ENCODE data around the gene STK32C.

The STK32C gene

DNA sequence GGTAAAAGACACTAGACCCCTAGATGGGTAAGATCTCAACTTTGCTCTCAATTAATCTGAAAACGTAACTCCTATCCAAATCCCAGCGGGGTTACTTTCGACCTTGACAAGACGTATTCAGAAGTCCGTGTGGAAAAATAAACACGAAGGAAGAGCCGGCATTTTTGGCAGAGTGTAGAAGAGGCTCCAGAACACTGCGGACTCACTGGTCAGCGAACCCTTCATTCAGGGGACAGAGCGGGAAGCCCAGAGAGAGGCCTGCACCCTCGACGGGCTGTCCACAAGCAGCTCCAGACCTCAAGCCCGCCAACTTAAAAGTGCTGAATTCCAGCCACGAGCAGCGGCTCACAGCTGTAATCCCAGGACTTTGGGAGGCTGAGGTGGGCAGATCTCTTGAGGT is 66.3 kb downstream of the STK32C start:
- H3K27ac ChIP-seq (ENCODE audit: low read depth, low read length): no peak overlapping the region
- no peak overlapping the region for H2AFZ ChIP-seq (ENCODE audit: low read length, unreplicated experiment)
- H3K36me3 ChIP-seq (ENCODE audit: insufficient read depth, low read length): no peaks in the 10 kb centered on the region
- H3K27me3 ChIP-seq (ENCODE audit: insufficient read depth, low read length): no peaks in the 10 kb centered on the region
- no peak overlapping the region for H3K4me3 ChIP-seq (ENCODE audit: low read depth, low read length)
- no peaks in the 10 kb centered on the region for H3K4me1 ChIP-seq (ENCODE audit: control insufficient read depth, insufficient read depth, low read length, unreplicated experiment)
- no peaks in the 10 kb centered on the region for H3K79me2 ChIP-seq (ENCODE audit: control insufficient read depth, insufficient read depth, low read length, unreplicated experiment)

DNA sequence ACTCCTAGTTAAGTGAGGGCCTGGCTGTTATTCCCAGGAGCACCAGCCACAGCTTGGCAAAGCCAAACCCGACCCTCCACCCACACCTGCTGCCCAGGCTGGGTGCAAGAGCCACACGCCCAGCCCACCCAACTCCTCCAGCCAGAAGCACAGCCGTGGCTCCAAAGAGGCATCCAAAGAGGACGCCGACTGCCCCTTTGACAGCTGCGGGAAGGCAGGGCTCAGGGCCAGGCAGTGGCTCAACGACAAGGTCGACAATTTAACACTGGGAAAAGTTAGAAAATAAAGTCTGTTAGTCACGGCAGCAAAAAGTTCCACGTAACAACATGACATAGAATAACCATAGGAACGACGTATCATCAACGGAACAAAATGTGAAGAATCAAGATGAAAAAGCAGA is 66.7 kb downstream of the STK32C start:
- H3K27ac ChIP-seq (ENCODE audit: low read depth, low read length): no peak overlapping the region
- no peaks in the 10 kb centered on the region for H3K36me3 ChIP-seq (ENCODE audit: insufficient read depth, low read length)
- no peak overlapping the region for H2AFZ ChIP-seq (ENCODE audit: low read length, unreplicated experiment)
- no peak overlapping the region for H3K4me3 ChIP-seq (ENCODE audit: low read depth, low read length)
- H3K79me2 ChIP-seq (ENCODE audit: control insufficient read depth, insufficient read depth, low read length, unreplicated experiment): no peaks in the 10 kb centered on the region
- no peaks in the 10 kb centered on the region for H3K4me1 ChIP-seq (ENCODE audit: control insufficient read depth, insufficient read depth, low read length, unreplicated experiment)
- no peaks in the 10 kb centered on the region for H3K27me3 ChIP-seq (ENCODE audit: insufficient read depth, low read length)

DNA sequence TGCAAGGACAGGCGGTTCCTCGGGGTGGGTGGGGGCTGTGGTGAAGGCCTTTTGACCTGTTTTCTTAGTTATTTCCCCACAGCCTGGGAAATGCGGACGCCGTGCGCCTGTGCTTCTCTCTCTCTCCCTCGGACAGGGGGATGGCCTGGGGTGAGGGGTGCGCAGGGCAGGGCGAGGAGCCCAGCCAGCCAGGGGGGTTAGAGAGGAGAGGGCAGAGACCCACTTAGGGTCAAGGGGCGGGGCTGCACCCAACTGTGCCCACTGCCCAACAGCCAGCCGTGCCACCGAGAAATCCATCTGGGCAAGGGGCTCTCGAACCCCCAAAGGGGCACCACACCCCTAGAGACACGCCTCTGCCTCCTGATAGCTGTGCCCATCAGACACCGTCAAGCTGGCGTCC is 67.2 kb downstream of the STK32C start:
- no peaks in the 10 kb centered on the region for H3K27me3 ChIP-seq (ENCODE audit: insufficient read depth, low read length)
- no peak overlapping the region for H3K27ac ChIP-seq (ENCODE audit: low read depth, low read length)
- H3K36me3 ChIP-seq (ENCODE audit: insufficient read depth, low read length): no peaks in the 10 kb centered on the region
- no peaks in the 10 kb centered on the region for H3K79me2 ChIP-seq (ENCODE audit: control insufficient read depth, insufficient read depth, low read length, unreplicated experiment)
- no peaks in the 10 kb centered on the region for H3K4me1 ChIP-seq (ENCODE audit: control insufficient read depth, insufficient read depth, low read length, unreplicated experiment)
- no peak overlapping the region for H2AFZ ChIP-seq (ENCODE audit: low read length, unreplicated experiment)
- H3K4me3 ChIP-seq (ENCODE audit: low read depth, low read length): no peak overlapping the region

DNA sequence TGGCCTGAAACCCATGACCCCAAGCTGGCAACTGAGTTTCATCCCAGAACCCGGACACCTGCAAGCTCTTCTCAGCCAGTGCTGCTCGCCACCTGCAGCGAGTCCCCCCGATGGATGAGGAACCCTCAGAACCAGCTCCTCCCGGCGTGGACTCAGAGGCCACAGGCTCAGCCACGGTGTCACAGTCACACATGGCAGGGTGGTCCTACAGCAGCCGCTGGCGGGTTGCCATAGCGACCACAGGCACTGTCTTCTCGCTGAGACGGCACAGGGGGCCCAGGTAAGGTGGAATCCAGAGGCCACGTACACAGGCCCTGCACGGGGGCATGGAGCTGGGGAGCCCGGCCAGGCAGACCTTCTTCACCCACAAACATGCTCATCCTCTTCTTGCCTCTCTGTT is 67.6 kb downstream of the STK32C start:
- Histone ChIP-seq H2AFZ (ENCODE audit: low read length, unreplicated experiment) (no peak overlapping the region), H3K27me3 (ENCODE audit: insufficient read depth, low read length) (no peaks in the 10 kb centered on the region), H3K27ac (ENCODE audit: low read depth, low read length) (no peak overlapping the region), H3K4me3 (ENCODE audit: low read depth, low read length) (no peak overlapping the region), H3K36me3 (ENCODE audit: insufficient read depth, low read length) (no peaks in the 10 kb centered on the region), H3K79me2 (ENCODE audit: control insufficient read depth, insufficient read depth, low read length, unreplicated experiment) (no peaks in the 10 kb centered on the region), H3K4me1 (ENCODE audit: control insufficient read depth, insufficient read depth, low read length, unreplicated experiment) (no peaks in the 10 kb centered on the region)

DNA sequence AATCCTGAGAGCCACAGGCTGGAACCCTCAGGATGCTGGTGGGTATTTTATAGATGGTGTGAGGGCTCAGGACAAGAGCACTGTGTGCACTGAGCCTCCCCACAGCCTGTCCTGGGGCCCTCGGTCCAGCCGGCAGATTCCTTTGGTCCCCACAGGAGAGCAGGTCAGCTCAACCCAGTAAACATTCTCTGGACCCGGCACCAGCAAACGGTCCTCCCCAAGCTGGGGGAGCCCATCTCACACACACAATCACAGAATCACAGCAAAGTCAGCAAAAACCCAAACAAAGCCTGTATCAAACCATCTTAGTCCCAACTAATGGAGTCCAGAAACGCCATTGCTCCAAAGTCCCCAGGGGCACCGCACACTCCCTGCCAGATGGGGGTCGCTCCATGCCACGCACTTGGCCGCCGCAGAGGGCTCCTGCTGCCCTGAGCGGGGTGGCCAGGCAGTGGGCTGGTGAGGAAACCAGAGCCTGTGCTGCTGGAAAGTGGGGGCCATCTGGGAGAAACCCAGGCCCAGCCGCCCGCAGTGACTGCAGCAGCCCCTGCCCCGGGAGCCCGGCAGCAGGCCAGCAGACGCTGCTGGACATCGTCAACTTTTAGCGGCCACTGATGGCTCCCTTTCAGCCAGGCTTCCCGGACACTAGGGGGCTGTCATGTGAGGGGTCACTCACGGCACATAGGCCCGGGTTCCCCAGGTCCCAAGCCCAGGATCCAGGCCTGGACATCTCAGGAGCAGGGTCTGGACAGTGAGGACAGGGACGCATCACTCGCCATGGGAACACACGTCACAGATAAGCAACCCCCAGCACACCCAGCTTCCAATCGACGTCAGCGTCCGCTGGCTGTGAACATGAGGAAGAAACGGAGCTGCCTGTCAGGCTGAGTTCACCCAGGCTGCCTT is 68.4 kb downstream of the STK32C start:
- H2AFZ ChIP-seq (ENCODE audit: low read length, unreplicated experiment): no peak overlapping the region
- no peaks in the 10 kb centered on the region for H3K79me2 ChIP-seq (ENCODE audit: control insufficient read depth, insufficient read depth, low read length, unreplicated experiment)
- no peaks in the 10 kb centered on the region for H3K36me3 ChIP-seq (ENCODE audit: insufficient read depth, low read length)
- no peaks in the 10 kb centered on the region for H3K4me1 ChIP-seq (ENCODE audit: control insufficient read depth, insufficient read depth, low read length, unreplicated experiment)
- no peaks in the 10 kb centered on the region for H3K27me3 ChIP-seq (ENCODE audit: insufficient read depth, low read length)
- H3K27ac ChIP-seq (ENCODE audit: low read depth, low read length): no peak overlapping the region
- H3K4me3 ChIP-seq (ENCODE audit: low read depth, low read length): no peak overlapping the region

DNA sequence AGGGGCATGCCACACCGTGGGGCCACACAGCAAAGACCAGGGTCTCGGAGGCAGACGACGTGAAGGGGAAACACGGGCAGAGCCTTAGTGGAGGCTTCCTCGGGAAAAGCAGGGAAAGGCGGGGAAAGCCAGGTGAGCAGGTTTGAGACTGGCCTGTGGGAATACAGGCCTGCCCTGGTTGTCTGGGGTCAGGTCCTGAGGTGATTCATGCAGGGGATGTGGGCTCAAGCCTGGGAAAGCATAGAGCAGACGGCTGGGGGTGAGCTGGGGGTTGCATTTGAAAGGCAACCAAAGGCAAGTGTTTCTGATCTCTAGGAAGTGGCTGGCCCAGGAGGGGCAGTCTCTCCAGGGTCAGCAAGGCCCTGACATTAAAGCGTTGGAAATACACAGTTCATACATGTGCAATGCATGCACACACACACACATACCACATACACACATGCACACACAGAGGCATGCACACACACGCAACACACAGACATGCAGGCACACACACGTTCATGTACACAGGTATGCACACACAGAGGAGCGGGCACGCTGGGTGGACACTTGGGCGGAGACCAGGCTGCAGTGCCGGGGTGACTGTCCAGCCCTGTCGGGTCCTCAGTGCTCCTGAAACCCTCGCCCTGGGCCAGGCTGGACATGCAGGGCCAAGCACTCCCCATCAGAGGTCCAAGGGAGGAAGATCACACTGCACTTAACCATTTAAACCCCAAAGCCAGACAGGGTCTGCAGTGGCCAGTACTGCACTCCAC is 69.2 kb downstream of the STK32C start:
- Histone ChIP-seq H3K36me3 (ENCODE audit: insufficient read depth, low read length) (no peaks in the 10 kb centered on the region), H3K79me2 (ENCODE audit: control insufficient read depth, insufficient read depth, low read length, unreplicated experiment) (no peaks in the 10 kb centered on the region), H3K27ac (ENCODE audit: low read depth, low read length) (no peak overlapping the region), H3K27me3 (ENCODE audit: insufficient read depth, low read length) (no peaks in the 10 kb centered on the region), H2AFZ (ENCODE audit: low read length, unreplicated experiment) (no peak overlapping the region), H3K4me1 (ENCODE audit: control insufficient read depth, insufficient read depth, low read length, unreplicated experiment) (no peaks in the 10 kb centered on the region), H3K4me3 (ENCODE audit: low read depth, low read length) (no peak overlapping the region)

DNA sequence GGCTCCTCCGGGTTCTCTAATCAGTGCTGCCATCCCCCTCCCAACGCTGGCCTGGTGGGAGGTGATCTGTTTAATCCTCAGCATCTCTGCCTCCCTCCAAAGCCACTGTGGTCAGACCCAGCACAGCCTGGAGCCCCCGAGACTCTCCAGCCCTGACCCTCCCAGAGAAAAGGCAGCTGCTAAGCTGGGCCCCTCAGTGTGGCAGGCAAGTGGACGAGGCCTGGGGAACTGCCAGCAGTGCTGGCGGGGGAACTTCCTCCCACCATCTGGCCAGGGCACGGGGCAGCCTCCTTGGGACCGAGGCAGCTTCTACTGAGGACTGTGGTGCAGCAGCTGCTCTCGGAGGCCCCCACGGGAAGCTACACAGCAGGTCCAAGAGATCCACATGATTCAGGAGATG is 69.9 kb downstream of the STK32C start:
- Histone ChIP-seq H3K4me1 (ENCODE audit: control insufficient read depth, insufficient read depth, low read length, unreplicated experiment) (no peaks in the 10 kb centered on the region), H3K27me3 (ENCODE audit: insufficient read depth, low read length) (no peaks in the 10 kb centered on the region), H3K36me3 (ENCODE audit: insufficient read depth, low read length) (no peaks in the 10 kb centered on the region), H3K4me3 (ENCODE audit: low read depth, low read length) (no peak overlapping the region), H2AFZ (ENCODE audit: low read length, unreplicated experiment) (no peak overlapping the region), H3K27ac (ENCODE audit: low read depth, low read length) (no peak overlapping the region), H3K79me2 (ENCODE audit: control insufficient read depth, insufficient read depth, low read length, unreplicated experiment) (no peaks in the 10 kb centered on the region)

DNA sequence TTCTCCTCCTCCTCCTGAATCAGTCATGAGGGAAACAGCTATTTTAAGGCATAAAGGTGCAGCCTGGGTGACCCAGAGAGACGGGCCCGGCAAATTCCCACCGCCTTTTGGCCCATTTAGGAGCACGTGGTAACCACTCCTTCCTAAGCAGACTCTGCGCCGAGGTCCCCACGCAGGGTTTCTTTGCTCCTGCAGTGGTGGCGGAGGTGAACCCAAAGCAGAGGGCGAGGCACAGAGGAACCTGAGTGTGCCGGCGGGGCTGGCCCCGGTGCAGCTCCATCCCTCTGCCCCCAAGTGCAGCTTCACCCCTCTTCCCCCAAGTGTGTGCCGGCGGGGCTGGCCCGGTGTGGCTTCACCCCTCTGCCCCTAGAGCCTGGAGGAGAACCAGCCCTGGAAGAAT is 70.4 kb downstream of the STK32C start:
- Histone ChIP-seq H2AFZ (ENCODE audit: low read length, unreplicated experiment) (no peak overlapping the region), H3K4me3 (ENCODE audit: low read depth, low read length) (no peak overlapping the region), H3K27me3 (ENCODE audit: insufficient read depth, low read length) (no peaks in the 10 kb centered on the region), H3K4me1 (ENCODE audit: control insufficient read depth, insufficient read depth, low read length, unreplicated experiment) (no peaks in the 10 kb centered on the region), H3K79me2 (ENCODE audit: control insufficient read depth, insufficient read depth, low read length, unreplicated experiment) (no peaks in the 10 kb centered on the region), H3K27ac (ENCODE audit: low read depth, low read length) (no peak overlapping the region), H3K36me3 (ENCODE audit: insufficient read depth, low read length) (no peaks in the 10 kb centered on the region)

DNA sequence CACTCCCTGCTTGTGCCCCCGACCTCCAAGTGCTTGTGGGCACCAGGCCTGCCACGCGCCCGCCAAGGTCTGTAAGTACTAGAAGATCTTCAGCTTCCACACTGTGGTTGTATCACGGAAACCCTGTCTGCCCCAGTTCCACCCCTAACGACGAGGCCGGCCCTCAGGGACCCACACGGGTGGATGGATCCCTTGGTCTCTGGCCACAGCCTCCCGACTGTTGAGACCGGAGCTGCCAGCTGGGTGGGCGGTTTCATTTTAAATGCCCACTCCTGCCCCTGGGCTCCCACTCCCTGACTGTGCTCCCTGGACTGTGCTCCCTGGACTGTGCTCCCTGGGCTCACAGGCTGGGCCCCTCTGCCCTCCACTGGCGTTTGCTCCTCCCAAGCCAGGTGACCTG is 70.9 kb downstream of the STK32C start:
- Histone ChIP-seq H3K4me3 (ENCODE audit: low read depth, low read length) (no peak overlapping the region), H3K4me1 (ENCODE audit: control insufficient read depth, insufficient read depth, low read length, unreplicated experiment) (no peaks in the 10 kb centered on the region), H3K27ac (ENCODE audit: low read depth, low read length) (no peak overlapping the region), H3K79me2 (ENCODE audit: control insufficient read depth, insufficient read depth, low read length, unreplicated experiment) (no peaks in the 10 kb centered on the region), H3K27me3 (ENCODE audit: insufficient read depth, low read length) (no peaks in the 10 kb centered on the region), H2AFZ (ENCODE audit: low read length, unreplicated experiment) (no peak overlapping the region), H3K36me3 (ENCODE audit: insufficient read depth, low read length) (no peaks in the 10 kb centered on the region)

DNA sequence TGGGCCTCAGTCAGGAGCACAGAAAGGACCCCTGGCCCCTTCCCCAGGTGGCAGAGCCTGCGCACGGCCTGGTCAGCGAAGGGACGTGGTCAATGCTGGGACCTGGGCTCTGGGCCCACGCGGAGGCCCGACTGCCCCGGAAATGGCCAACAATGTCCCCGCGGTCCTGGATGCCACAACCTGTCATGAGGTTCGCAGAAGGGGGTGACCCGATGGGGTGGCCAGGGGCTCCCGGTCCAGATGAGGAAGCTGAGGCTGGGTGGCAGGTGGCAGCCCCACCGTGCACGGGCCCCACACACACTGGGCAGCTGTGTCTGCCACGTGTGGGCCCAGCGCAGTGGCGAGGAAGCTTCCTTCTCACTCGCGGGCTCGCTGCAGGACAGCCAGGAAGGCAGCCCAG is 71.6 kb downstream of the STK32C start:
- Histone ChIP-seq H3K36me3 (ENCODE audit: insufficient read depth, low read length) (no peaks in the 10 kb centered on the region), H3K27me3 (ENCODE audit: insufficient read depth, low read length) (no peaks in the 10 kb centered on the region), H3K4me1 (ENCODE audit: control insufficient read depth, insufficient read depth, low read length, unreplicated experiment) (no peaks in the 10 kb centered on the region), H3K4me3 (ENCODE audit: low read depth, low read length) (no peak overlapping the region), H3K27ac (ENCODE audit: low read depth, low read length) (no peak overlapping the region), H2AFZ (ENCODE audit: low read length, unreplicated experiment) (no peak overlapping the region), H3K79me2 (ENCODE audit: control insufficient read depth, insufficient read depth, low read length, unreplicated experiment) (no peaks in the 10 kb centered on the region)

DNA sequence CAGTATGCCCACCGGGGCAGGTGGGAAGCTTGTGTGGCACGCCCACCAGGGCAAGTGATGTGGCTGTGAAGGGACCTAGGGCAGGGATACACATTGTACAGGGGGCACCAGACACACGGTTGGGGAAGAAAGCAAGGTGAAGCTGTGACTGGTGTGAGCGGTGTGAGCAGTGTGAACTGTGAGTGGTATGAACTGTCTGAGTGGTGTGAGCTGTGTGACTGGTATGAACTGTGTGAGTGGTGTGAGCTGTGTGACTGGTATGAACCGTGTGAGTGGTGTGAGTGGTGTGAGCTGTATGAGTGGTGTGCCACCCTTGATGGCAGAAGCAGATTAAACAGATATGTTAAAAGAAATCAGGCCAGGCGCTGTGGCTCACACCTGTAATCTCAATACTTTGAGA is 72.9 kb downstream of the STK32C start:
- Histone ChIP-seq H3K79me2 (ENCODE audit: control insufficient read depth, insufficient read depth, low read length, unreplicated experiment) (no peaks in the 10 kb centered on the region), H2AFZ (ENCODE audit: low read length, unreplicated experiment) (no peak overlapping the region), H3K4me3 (ENCODE audit: low read depth, low read length) (no peak overlapping the region), H3K27me3 (ENCODE audit: insufficient read depth, low read length) (no peaks in the 10 kb centered on the region), H3K36me3 (ENCODE audit: insufficient read depth, low read length) (no peaks in the 10 kb centered on the region), H3K27ac (ENCODE audit: low read depth, low read length) (no peak overlapping the region), H3K4me1 (ENCODE audit: control insufficient read depth, insufficient read depth, low read length, unreplicated experiment) (no peaks in the 10 kb centered on the region)

Measured in ACC112 (cell line).